Stimulated activated CD8-positive, alpha-beta memory T cell treated with anti-CD3 and anti-CD28 coated beads, Interleukin-7, amount 100 ng/mL, for 4 hours (primary cell): ENCODE results near the gene ACAT2.
"Not testable (repeated sequence)": the region's sequence is repeated elsewhere in the genome, so short reads cannot be mapped to it uniquely, and the experiment has no call there.

Experiments used
- DNase-seq, 2 donors: peaks; one replicate each; pipeline ENCODE4 v3.0.0-alpha.2; 2020; ENCODE audit warnings: low read depth in 2 of 2

Gene ACAT2

GRCh38 chr6:159813781-159814180 is 51.9 kb downstream of the ACAT2 start:
- DNase-seq: no peak

GRCh38 chr6:159815410-159815809 is 53.6 kb downstream of the ACAT2 start:
- DNase-seq: no peak

DNA sequence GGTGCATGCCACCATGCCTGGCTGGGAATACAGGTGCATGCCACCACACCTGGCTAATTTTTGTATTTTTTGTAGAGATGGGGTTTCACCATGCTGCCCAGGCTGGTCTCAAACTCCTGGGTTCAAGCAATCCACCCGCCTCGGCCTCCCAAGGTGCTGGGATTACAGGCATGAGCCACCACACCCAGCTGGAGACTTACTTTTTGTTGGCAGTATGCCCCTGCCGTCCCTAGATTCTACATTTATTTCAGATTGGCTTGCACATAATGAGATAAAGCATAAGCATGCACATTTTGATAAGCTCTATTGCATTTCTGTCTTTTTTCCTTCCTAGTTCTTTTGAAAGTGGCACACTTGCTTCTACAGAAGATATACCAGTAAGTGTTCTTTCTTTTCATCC is 54.9 kb downstream of the ACAT2 start:
- DNase-seq: not testable (repeated sequence)

DNA sequence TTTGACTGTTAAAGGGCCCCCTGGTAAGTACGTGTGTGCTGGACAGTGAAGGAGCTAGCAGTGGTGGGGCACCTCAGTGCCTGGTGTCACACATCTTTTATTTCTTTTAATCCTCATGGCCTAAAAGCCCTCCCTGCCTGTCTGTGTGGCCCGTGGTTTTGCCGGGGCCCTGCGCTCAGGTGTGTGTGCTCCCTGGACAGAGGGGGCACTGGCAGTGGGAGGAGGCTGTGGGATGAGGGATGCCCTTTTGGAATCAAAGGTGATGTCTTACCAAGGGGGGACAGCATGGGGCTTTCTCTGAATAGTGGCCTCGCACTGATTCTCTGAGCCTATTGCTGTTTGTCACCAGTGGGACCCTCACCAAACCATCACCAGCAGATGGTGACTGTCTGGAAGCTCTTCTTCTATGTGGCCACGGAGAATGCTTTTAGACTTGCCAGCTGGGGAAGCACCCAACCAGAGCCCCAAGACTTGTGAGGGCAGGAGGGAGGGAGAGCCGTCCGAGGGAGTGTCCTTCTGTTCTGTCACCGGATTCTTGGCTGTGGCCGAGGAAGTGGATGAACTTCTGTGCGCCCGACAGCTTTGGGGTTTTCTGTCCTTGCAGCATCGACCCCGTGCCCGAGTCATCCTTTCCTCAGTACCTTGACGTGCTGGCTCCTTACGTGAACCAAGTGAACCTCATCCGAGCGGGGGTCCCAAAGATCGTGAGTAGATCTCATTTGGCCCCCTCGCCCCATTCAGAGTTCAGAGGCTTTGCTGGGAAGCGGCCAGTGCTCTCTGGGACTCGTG is 56.3 kb downstream of the ACAT2 start:
- DNase-seq: no peak

DNA sequence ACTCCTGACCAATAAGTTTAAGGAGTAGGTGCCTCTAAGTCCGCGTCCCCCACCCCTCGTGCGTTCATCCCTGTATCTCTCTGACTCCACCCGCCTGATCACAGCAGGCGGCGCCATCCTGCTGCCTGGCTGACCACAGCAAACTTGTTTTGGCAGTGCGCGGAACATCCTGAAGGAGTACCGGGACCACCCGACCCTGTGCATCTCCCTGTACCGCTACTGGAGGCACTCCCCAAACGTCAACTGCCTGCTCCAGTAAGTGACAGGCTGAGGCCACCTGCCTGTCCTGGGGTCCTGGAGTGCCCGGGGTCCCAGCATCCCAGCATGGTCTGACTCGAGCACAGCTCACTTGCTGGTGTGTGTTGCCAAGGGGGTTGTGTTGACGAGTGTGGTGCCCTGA is 57.3 kb downstream of the ACAT2 start:
- no peak for DNase-seq

DNA sequence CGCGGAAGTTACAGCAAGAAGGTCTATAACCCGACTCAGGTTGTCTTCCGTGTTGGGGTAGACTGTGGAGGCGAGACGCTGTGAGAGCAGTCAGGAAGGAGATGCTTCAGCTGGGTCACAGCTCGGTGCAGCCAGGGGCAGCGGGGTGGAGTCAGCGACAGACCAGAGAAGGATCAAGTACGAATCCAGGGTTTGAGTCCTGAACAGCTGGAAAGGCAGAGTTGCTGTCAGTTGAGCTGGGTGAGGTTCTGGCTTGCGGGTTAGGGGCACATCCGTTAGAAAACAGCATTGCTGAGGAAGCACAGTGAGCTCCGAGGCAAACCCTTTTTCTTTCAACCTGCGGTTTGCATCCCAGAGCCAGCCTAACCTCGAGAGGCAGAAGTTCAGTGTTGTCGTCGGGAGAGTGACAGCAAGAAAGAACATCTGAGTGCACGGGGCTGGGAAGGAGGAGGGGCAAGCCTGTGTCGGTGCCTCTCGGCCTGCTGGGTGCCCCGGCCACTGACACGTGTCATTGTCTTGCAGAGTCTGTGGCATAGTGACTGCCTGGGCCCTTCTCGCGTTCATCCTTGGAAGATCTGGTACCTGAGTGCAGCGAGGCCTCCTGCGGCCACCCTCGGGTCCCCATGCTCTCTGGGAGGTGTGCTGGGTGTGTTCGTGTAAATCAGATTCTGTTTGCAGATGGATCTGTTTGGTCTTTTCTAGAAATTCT is 58.2 kb downstream of the ACAT2 start:
- DNase-seq: no peak

GRCh38 chr6:159821122-159821521 is 59.3 kb downstream of the ACAT2 start:
- no peak for DNase-seq

DNA sequence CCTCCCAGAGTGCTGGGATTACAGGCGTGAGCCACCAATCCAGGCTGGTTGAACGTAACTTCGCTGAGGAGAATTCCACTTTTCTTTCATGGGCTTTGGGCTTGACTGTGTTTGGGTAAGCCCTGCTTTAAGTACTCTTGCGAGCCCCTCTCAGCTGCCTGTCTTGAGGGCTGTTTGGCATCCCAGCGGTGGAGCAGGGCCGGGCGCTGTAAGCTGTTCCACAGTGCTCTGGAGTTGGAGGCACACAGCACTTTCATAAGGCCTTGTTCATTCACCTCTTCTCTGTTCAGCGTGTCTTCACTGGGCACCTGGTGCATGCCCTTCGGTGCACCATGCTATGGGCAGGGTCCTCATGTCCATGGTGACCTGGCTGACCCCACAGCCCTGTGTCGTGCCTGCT is 59.9 kb downstream of the ACAT2 start:
- DNase-seq: no peak

DNA sequence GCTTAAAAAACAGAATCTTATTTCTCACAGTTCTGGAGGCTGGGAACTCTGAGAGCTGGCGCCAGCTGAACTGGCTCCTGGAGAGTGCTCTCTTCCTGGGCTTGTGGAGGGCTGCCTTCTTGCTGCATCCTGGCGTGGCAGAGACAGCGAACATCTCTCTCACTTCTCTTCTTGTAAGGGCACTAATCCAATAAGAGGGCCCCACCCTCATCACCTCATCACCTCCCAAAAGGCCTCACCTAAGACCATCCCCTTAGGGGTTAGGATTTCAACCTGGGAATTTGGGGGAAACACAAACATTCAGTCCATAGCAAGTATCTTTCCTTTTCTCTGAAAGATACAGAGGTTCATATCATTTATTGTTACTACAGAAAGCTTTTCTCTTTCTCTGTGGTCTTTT is 62.1 kb downstream of the ACAT2 start:
- no peak for DNase-seq

- DNase-seq: not testable (repeated sequence)
These were observed 62.8 kb downstream of the ACAT2 start for GRCh38 chr6:159824690-159825089.

- DNase-seq: no peak
These were observed 64.2 kb downstream of the ACAT2 start for GRCh38 chr6:159826004-159826403.

DNA sequence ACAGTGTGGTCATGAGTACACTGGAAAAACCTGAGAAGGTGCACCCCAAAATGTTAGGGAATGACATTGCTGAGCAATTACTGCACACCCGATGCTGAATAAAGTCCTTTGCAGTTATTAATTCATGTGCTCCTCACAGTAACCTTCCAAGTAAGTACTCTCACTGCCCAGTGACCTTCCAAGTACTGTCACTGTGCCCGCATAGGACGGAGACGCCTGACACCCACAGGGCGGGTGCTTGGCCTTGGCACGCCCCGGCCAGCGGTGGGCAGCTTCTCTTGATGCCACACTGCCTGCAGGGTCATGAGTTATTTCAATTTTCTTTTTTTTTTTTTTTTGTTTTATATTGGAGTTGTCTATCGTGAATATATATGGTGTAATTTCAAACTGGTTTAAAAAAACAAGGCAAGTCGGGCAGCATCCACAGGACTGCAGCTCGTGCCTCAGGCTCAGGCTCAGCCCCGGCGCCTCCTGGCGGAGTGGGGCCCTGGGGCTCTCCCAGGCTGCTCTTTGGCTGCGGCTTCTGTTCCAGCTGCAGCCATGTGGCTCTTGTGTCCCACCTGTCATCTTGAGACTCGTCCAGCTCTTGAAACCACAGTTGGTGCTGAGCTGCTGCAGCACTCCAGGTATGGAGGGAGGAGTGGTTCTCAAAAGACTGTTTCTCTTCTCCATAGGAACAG is 65.3 kb downstream of the ACAT2 start:
- no peak for DNase-seq

- DNase-seq: no peak
These were observed 66.2 kb downstream of the ACAT2 start for GRCh38 chr6:159828074-159828473.
